ENCODE measurements around the gene NKAIN1.

NKAIN1 gene

GRCh38 chr1:31259746-31260145 is 20.1 kb upstream of the NKAIN1 start:
- H3K79me2 ChIP-seq (ENCODE audit: insufficient read depth, low read length) = no peaks in the 10 kb centered on the region
- H3K9me2 ChIP-seq (ENCODE audit: low read depth, low read length) = no peaks in the 10 kb centered on the region
- H3K4me1 ChIP-seq (ENCODE audit: insufficient read depth, low read length, severe bottlenecking) = no peaks in the 10 kb centered on the region
- peaks cover 73% of the 10 kb centered on the region for H3K36me3 ChIP-seq (ENCODE audit: insufficient read depth, low read length)
- no peaks in the 10 kb centered on the region for H3F3A ChIP-seq (ENCODE audit: insufficient read depth, low read length)
- H3K9ac ChIP-seq (ENCODE audit: low read length) = no peak overlapping the region
- H3K9me3 ChIP-seq (ENCODE audit: low read length) = no peaks in the 10 kb centered on the region
- H4K20me1 ChIP-seq (ENCODE audit: insufficient read depth, low read length) = no peaks in the 10 kb centered on the region
- no peak overlapping the region for H3K4me2 ChIP-seq (ENCODE audit: low read length)
- no peak for TF ChIP-seq EZH2 (IDR thresholded peaks at IDR 0.05; ENCODE audit: borderline replicate concordance, low read length)
- TF ChIP-seq CTCF (IDR thresholded peaks at IDR 0.05; ENCODE audit: low read length) = no peak
- H3K27me3 ChIP-seq (ENCODE audit: insufficient read depth, low read length) = no peaks in the 10 kb centered on the region
- H2AFZ ChIP-seq (ENCODE audit: low read length) = no peak overlapping the region
- no peak overlapping the region for H3K27ac ChIP-seq (ENCODE audit: low read depth, low read length, poor library complexity, severe bottlenecking)
- H3K4me3 ChIP-seq (ENCODE audit: low read depth, low read length, poor library complexity, severe bottlenecking) = no peak overlapping the region

GRCh38 chr1:31258581-31258980 is 18.9 kb upstream of the NKAIN1 start:
- H3K79me2 ChIP-seq (ENCODE audit: insufficient read depth, low read length) = no peaks in the 10 kb centered on the region
- no peaks in the 10 kb centered on the region for H3K27me3 ChIP-seq (ENCODE audit: insufficient read depth, low read length)
- no peaks in the 10 kb centered on the region for H3K9me3 ChIP-seq (ENCODE audit: low read length)
- H3K4me1 ChIP-seq (ENCODE audit: insufficient read depth, low read length, severe bottlenecking) = no peaks in the 10 kb centered on the region
- no peaks in the 10 kb centered on the region for H3F3A ChIP-seq (ENCODE audit: insufficient read depth, low read length)
- no peak overlapping the region for H3K4me3 ChIP-seq (ENCODE audit: low read depth, low read length, poor library complexity, severe bottlenecking)
- peaks cover 61% of the 10 kb centered on the region for H3K36me3 ChIP-seq (ENCODE audit: insufficient read depth, low read length)
- H3K27ac ChIP-seq (ENCODE audit: low read depth, low read length, poor library complexity, severe bottlenecking) = no peak overlapping the region
- no peak overlapping the region for H2AFZ ChIP-seq (ENCODE audit: low read length)
- no peak overlapping the region for H3K4me2 ChIP-seq (ENCODE audit: low read length)
- H4K20me1 ChIP-seq (ENCODE audit: insufficient read depth, low read length) = no peaks in the 10 kb centered on the region
- H3K9me2 ChIP-seq (ENCODE audit: low read depth, low read length) = no peaks in the 10 kb centered on the region
- H3K9ac ChIP-seq (ENCODE audit: low read length) = no peak overlapping the region
- TF ChIP-seq CTCF (IDR thresholded peaks at IDR 0.05; ENCODE audit: low read length) (no peak), EZH2 (IDR thresholded peaks at IDR 0.05; ENCODE audit: borderline replicate concordance, low read length) (no peak)

- Histone ChIP-seq H3K4me2 (ENCODE audit: low read length) (no peak overlapping the region), H3K27ac (ENCODE audit: low read depth, low read length, poor library complexity, severe bottlenecking) (no peak overlapping the region), H3K9me3 (ENCODE audit: low read length) (no peaks in the 10 kb centered on the region), H3K36me3 (ENCODE audit: insufficient read depth, low read length) (peaks cover 48% of the 10 kb centered on the region), H3K9me2 (ENCODE audit: low read depth, low read length) (no peaks in the 10 kb centered on the region), H2AFZ (ENCODE audit: low read length) (no peak overlapping the region), H3K9ac (ENCODE audit: low read length) (no peak overlapping the region), H4K20me1 (ENCODE audit: insufficient read depth, low read length) (no peaks in the 10 kb centered on the region), H3K4me3 (ENCODE audit: low read depth, low read length, poor library complexity, severe bottlenecking) (no peak overlapping the region), H3K27me3 (ENCODE audit: insufficient read depth, low read length) (no peaks in the 10 kb centered on the region), H3F3A (ENCODE audit: insufficient read depth, low read length) (no peaks in the 10 kb centered on the region), H3K79me2 (ENCODE audit: insufficient read depth, low read length) (no peaks in the 10 kb centered on the region), H3K4me1 (ENCODE audit: insufficient read depth, low read length, severe bottlenecking) (no peaks in the 10 kb centered on the region)
- TF ChIP-seq CTCF (IDR thresholded peaks at IDR 0.05; ENCODE audit: low read length) (no peak), EZH2 (IDR thresholded peaks at IDR 0.05; ENCODE audit: borderline replicate concordance, low read length) (no peak)
Observed at GRCh38 chr1:31257213-31257612, 17.5 kb upstream of the NKAIN1 start.
